Measurements from ENCODE around the gene LRRC45.

DNA sequence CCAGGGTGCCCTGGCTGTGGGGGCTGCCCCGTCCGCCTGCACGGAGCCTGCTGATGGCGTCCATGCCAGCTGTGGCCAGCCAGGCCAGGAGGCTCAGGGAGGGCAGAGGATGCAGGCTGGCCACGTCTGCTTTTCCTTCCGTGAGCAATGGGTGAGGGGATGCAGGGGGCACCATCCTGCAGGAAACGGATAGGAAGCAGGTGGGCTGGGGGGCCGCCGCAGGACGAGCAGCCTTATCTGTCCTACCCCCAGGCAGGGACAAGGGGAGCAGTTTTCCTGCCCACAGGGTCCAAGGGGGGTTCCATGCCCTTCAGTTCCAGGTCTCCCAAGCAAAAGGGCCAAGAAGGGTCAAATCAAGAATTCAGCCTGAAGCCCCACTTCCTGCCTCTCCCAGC, 35.7 kb downstream of the LRRC45 start:
- no peak for TF ChIP-seq POLR2A (IDR thresholded peaks at IDR 0.05)
- TF ChIP-seq, protein P1, sequence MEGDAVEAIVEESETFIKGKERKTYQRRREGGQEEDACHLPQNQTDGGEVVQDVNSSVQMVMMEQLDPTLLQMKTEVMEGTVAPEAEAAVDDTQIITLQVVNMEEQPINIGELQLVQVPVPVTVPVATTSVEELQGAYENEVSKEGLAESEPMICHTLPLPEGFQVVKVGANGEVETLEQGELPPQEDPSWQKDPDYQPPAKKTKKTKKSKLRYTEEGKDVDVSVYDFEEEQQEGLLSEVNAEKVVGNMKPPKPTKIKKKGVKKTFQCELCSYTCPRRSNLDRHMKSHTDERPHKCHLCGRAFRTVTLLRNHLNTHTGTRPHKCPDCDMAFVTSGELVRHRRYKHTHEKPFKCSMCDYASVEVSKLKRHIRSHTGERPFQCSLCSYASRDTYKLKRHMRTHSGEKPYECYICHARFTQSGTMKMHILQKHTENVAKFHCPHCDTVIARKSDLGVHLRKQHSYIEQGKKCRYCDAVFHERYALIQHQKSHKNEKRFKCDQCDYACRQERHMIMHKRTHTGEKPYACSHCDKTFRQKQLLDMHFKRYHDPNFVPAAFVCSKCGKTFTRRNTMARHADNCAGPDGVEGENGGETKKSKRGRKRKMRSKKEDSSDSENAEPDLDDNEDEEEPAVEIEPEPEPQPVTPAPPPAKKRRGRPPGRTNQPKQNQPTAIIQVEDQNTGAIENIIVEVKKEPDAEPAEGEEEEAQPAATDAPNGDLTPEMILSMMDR (IDR thresholded peaks at IDR 0.05), result no peak
